Neural cell (in vitro differentiated cells): Measurements from ENCODE around the gene RAB40C.

Experiments used
- EP300 ChIP-seq: fragments of 450-650 bp; conservative IDR thresholded peaks from 2 replicates; pipeline ENCODE4 v1.6.1; 2014; ENCODE audit warnings: antibody characterized with exemption, mild to moderate bottlenecking, moderate library complexity; ENCODE audit not compliant: poor library complexity, severe bottlenecking
- POLR2AphosphoS5 ChIP-seq: IDR thresholded peaks from 2 replicates; pipeline ENCODE4 v1.6.1; 2012
- RAD21 ChIP-seq: fragments of 450-650 bp; conservative IDR thresholded peaks from 2 replicates; pipeline ENCODE4 v1.6.1; 2014; ENCODE audit warnings: antibody characterized with exemption, mild to moderate bottlenecking, moderate library complexity
- SMC3 ChIP-seq: fragments of 450-650 bp; conservative IDR thresholded peaks from 2 replicates; pipeline ENCODE4 v1.6.1; 2014; ENCODE audit warnings: antibody characterized with exemption, mild to moderate bottlenecking, moderate library complexity; ENCODE audit not compliant: poor library complexity
- TAF1 ChIP-seq: IDR thresholded peaks from 2 replicates; pipeline ENCODE4 v1.6.1; 2012; ENCODE audit warnings: low read depth
- TF ChIP-seq, protein P1 (sequence below): fragments of 450-650 bp; IDR thresholded peaks from 2 replicates; pipeline ENCODE4 v1.5.1; 2014; ENCODE audit warnings: antibody characterized with exemption, mild to moderate bottlenecking, moderate library complexity; ENCODE audit not compliant: poor library complexity, severe bottlenecking

DNA sequence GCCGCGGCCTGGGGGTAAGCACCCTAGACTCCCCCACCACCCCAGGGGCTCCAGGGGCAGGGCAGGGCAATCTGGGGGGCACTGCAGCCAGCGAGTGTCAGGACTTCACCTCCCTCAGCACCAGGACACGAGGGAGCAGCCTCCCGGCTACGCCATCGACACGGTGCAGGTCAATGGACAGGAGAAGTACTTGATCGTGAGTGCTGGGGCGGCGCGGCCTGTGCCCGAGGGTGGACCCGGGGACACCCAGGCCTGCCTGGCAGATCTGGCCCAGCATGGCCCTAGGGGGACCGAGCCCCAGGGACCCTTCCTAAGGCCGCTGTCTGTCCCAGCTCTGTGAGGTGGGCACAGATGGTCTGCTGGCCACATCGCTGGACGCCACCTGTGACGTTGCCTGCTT, 82.5 kb downstream of the RAB40C start:
- TF ChIP-seq TAF1 (no peak), EP300 (no peak), POLR2AphosphoS5 (no peak), RAD21 (no peak), SMC3 (no peak)
- TF ChIP-seq, protein P1, sequence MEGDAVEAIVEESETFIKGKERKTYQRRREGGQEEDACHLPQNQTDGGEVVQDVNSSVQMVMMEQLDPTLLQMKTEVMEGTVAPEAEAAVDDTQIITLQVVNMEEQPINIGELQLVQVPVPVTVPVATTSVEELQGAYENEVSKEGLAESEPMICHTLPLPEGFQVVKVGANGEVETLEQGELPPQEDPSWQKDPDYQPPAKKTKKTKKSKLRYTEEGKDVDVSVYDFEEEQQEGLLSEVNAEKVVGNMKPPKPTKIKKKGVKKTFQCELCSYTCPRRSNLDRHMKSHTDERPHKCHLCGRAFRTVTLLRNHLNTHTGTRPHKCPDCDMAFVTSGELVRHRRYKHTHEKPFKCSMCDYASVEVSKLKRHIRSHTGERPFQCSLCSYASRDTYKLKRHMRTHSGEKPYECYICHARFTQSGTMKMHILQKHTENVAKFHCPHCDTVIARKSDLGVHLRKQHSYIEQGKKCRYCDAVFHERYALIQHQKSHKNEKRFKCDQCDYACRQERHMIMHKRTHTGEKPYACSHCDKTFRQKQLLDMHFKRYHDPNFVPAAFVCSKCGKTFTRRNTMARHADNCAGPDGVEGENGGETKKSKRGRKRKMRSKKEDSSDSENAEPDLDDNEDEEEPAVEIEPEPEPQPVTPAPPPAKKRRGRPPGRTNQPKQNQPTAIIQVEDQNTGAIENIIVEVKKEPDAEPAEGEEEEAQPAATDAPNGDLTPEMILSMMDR = no peak
